GM19043 (cell line): ENCODE data around the gene DRC7.

Source experiments
- ATAC-seq: cut with Tn5 transposase; IDR thresholded peaks from one replicate; pipeline ENCODE4 v1.9.1; 2021; ENCODE audit warnings: low read depth; ENCODE audit not compliant: unreplicated experiment

The DRC7 gene

DNA sequence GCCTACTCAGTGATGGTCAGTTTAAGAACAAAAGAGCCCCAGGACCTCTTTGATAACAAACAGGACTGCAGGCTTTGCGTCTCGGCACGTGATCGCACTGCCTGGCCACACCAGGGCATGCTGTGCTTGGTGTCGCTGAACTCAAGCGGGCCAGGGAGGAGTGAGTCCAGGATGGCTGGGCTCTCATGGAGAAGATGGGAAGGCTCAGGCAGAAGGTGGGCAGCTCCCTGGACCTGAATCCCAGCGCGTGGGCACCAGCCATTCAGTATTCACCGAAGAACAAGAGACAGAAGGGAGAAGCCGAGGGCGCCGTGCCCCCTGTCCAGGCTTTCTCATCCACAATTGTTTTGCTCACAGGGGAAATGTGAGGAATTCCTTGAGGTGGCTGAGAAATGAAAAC, 52.9 kb downstream of the DRC7 start:
- no peak for ATAC-seq

GRCh38 chr16:57747996-57748395, 53.4 kb downstream of the DRC7 start:
- no peak for ATAC-seq

- ATAC-seq: no peak
Observed at GRCh38 chr16:57748596-57748995, 54.0 kb downstream of the DRC7 start.

DNA sequence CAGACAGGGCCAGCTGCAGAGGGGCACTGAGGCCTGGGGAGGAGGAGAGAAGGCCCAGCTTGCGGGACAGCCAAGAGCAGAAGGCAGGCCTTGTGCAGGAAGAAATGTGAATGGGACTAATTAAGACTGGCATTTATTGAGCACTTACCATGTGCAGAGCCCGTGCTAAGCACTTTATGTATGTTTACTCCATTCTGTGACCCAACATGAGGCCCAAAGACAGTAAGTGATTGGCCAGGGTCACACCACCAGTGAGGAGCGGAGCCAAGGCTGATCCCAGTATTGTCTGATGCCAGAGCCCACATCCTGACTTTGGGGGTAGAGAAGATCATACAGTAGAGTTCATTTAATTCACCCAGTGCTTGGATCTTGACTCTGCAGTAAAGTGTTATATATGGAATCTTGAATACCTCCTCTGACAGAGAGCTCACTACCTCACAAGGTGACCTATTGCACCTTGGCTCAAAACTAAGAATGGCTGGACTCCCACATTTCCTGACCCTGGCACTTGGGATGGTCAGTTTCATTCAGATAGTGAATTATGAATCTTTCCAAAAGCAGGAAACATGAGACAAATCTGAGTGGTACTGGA, 54.6 kb downstream of the DRC7 start:
- no peak for ATAC-seq

GRCh38 chr16:57749856-57750452, 55.3 kb downstream of the DRC7 start:
- ATAC-seq: no peak

DNA sequence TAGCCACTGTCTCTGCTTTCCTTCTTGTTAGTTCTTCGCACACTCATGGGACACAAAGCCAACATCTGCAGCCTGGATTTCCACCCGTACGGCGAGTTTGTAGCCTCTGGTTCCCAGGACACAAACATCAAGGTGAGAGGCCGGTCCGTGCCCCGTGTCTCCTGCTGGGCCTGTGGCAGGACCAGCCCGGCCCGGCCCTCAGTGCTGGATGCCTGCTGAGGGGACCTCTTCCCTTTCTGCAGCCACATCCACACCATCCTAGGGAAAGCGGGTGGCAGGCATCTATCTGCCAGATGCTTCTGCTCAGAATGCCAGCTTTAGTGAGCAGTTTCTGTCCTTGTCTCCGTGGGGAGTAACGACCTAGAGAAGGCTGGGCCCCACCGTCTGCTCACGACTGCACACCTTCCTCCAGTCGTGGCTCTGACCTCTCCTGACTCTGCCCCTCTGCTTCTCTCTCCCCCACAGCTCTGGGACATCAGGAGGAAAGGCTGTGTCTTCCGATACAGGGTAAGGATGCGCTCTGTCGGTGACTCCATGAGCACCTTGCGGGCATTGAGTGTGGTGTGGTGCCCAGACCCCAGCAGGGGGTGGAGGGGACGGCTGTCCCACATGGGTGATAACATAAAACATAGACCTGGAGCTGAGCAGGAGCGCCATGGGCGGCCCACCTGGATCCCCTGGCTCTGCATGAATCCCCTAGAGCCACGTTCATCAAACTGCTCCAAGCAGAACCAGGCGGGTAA, 56.4 kb downstream of the DRC7 start:
- no peak for ATAC-seq

GRCh38 chr16:57751539-57752202, 57.1 kb downstream of the DRC7 start:
- no peak for ATAC-seq

DNA sequence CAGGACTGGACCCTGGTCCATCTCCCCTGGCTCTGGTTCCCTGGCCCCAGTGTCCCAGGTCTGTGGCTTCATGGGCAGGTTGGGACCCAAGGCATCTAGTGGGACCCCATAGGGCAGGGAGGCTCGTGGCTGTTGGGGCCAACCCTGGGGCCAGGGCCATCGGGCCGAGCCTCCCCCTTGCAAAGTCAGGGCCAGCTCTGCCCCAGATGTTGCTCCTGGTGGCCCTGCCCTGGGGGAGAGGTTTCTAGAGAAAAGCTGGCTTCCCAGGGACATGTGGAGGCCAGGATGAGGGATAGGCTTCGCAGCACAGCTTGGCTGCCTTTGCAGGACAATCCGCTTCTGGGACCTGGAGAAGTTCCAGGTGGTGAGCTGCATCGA, 57.6 kb downstream of the DRC7 start:
- ATAC-seq: no peak

GRCh38 chr16:57752581-57753447, 58.2 kb downstream of the DRC7 start:
- no peak for ATAC-seq

- no peak for ATAC-seq
Observed at GRCh38 chr16:57753448-57754353, 59.1 kb downstream of the DRC7 start.

- ATAC-seq: no peak
Observed at GRCh38 chr16:57754354-57755060, 59.9 kb downstream of the DRC7 start.

DNA sequence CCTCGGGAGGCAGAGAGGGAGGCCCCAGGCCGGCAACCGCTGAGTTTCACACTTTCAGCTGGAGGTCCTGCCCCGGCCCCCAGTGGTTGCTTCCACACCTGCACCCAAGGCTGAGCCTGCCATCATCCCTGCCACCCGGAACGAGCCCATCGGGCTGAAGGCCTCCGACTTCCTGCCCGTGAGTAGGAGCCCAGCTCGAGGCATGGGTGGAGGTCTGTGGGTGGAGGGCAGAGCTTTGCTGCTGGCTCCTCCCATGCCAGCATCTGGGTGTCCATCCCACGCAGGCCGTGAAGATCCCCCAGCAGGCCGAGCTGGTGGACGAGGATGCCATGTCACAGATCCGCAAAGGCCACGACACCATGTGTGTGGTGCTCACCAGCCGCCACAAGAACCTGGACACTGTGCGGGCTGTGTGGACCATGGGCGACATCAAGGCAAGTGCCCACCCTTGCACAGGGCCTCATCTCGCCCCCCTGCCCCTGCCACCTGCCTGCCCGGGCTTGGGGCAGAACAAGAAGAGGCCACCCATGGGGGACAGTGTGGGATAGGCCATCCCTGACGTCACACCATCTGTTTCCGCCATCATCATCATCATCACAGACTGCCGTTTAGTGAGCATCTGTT, 60.6 kb downstream of the DRC7 start:
- no peak for ATAC-seq

- no peak for ATAC-seq
Observed at GRCh38 chr16:57755726-57756423, 61.3 kb downstream of the DRC7 start.

GRCh38 chr16:57756424-57757325, 62.1 kb downstream of the DRC7 start:
- ATAC-seq: no peak

DNA sequence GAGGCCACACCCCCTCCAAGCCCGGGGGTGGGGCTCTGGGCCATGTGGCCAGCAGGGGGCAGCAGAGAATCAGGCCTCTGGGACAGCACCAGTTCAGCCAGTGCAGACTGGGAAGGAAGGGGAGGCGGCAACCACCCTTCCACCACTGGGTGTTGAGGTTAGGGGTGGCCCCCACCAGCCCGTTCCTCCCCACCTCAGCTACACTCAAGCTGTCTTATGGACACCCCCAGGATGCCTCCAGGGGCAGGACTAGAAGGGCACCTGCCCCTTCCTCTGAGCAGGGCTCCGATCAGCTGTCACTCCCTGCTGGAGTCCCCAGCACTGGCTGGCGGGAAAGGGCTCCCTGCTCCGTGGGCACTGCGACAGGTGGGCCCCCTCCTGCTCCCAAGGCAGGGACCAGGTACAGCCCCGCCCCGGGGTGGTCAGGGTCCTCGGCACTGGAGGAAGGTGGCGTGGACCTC, 62.8 kb downstream of the DRC7 start:
- peak; percentile 88 for ATAC-seq

DNA sequence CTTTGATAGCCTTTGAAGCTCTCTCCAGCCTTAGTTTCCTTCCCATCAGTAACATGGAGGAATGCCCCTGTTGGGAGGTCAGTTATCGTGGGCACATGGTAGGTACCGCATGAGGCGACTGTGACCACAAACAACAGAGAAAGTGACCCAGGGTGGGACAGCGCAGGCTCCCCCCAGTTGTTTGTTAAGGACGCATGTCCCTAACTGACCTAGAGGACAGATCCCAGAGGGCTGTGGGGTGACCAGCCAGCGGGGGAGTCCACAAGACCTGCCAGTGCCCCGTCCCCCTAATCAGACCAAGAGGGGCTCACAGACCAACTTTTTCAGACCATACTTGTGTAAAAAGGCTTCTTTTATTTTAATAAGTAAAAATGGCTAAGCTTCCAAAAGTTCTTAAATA, 63.3 kb downstream of the DRC7 start:
- ATAC-seq: no peak
